CD4-positive, alpha-beta T cell (primary cell): ENCODE measurements around the gene EFS. TPM values are rescaled to one million over a fixed set of nuclear protein-coding genes. Genes with fewer than 3 reads are reported as not detected.

Experiments
- ATAC-seq: fragments of 200-7000 bp; cut with Tn5 transposase; one replicate; pipeline ENCODE4 v1.10.0; 2022; ENCODE audit warnings: mild to moderate bottlenecking; ENCODE audit not compliant: poor library complexity
- CTCF ChIA-PET: fragments of 350-600 bp; sonication (Branson Sonifier 250); formaldehyde crosslinking; loops from one replicate; lab custom pipeline; 2021; ENCODE audit warnings: antibody characterized with exemption, inconsistent platforms; lab: Charles Lee
- POLR2A ChIA-PET: fragments of 350-600 bp; sonication (Branson Sonifier 250); formaldehyde crosslinking; loops from one replicate; lab custom pipeline; 2021; ENCODE audit warnings: antibody characterized with exemption, inconsistent platforms; lab: Charles Lee
- DNase-seq, 14 experiments: peaks; one replicate each; pipeline ENCODE4 v3.0.0-alpha.2; 2013 to 2020; ENCODE audit warnings: mixed read lengths in 2 of 14
- H3K27ac ChIP-seq, 2 donors: one replicate each; pipeline versions ENCODE4 v1.5.1 to v1.7.0; 2013; ENCODE audit warnings: low read length in 2 of 2, low read depth in 1 of 2, mild to moderate bottlenecking in 1 of 2
- H3K27me3 ChIP-seq, 2 experiments: 1 replicate in 1 of 2; 2 replicates in 1 of 2; pipeline versions ENCODE4 v1.6.1 to v1.7.0; 2013; ENCODE audit warnings: low read length in 2 of 2, control low read depth in 1 of 2, mild to moderate bottlenecking in 1 of 2, moderate library complexity in 1 of 2; ENCODE audit not compliant: insufficient read depth in 2 of 2, control insufficient read depth in 1 of 2
- H3K36me3 ChIP-seq: one replicate; pipeline ENCODE4 v1.6.1; 2013; ENCODE audit warnings: low read length, control low read depth; ENCODE audit not compliant: insufficient read depth
- H3K4me1 ChIP-seq: one replicate; pipeline ENCODE4 v1.6.1; 2013; ENCODE audit warnings: low read length, control low read depth; ENCODE audit not compliant: insufficient read depth
- H3K4me3 ChIP-seq: one replicate; pipeline ENCODE4 v1.5.1; 2013; ENCODE audit warnings: mild to moderate bottlenecking, low read length, moderate library complexity
- H3K9me3 ChIP-seq, 2 experiments: 1 replicate in 1 of 2; 2 replicates in 1 of 2; pipeline versions ENCODE4 v1.6.1 to v1.7.0; 2013; ENCODE audit warnings: low read length in 2 of 2, mild to moderate bottlenecking in 2 of 2, control low read depth in 1 of 2, moderate library complexity in 1 of 2; ENCODE audit not compliant: control insufficient read depth in 1 of 2, insufficient read depth in 1 of 2
- H3K27ac Mint-ChIP-seq: one replicate; pipeline ENCODE4 v1.8.0; 2020; ENCODE audit warnings: mixed read lengths
- H3K27me3 Mint-ChIP-seq: one replicate; pipeline ENCODE4 v1.8.0; 2021; ENCODE audit warnings: mixed read lengths
- H3K36me3 Mint-ChIP-seq: one replicate; pipeline ENCODE4 v1.8.0; 2021; ENCODE audit warnings: low read depth, mixed read lengths
- H3K4me1 Mint-ChIP-seq: one replicate; pipeline ENCODE4 v1.8.0; 2021; ENCODE audit warnings: low read depth, mixed read lengths
- H3K4me3 Mint-ChIP-seq: one replicate; pipeline ENCODE4 v1.8.0; 2020; ENCODE audit warnings: mild to moderate bottlenecking, mixed read lengths
- H3K9me3 Mint-ChIP-seq: one replicate; pipeline ENCODE4 v1.8.0; 2020; ENCODE audit warnings: mixed read lengths
- intact Hi-C, 2 experiments: fragments of 100-400 bp; cut with DNase I in 1 of 2; cut with micrococcal nuclease in 1 of 2; formaldehyde crosslinking; loops; one replicate each; pipeline versions ENCODE4 v1.15.1 to v1.9.0; 2023 to 2025; cut with DNase I, micrococcal nuclease
- total RNA-seq, 174 experiments: library from RNA in 2 of 174; stranded (reverse) in 2 of 174; gene quantifications; one replicate each; pipeline ENCODE4 v1.2.3 and lab custom pipeline; 2021 to 2026
- TF ChIP-seq, protein P1 (sequence below): fragments of 200-600 bp; IDR thresholded peaks from one replicate; pipeline ENCODE4 v1.8.0; 2022; ENCODE audit warnings: antibody characterized with exemption, mild to moderate bottlenecking

The EFS gene
- total RNA-seq, 2 experiments from 2014 or later, result not detected

- intact Hi-C loops, result no loop called here
- no peaks in the 10 kb centered on the region for H3K9me3 Mint-ChIP-seq
- no peaks in the 10 kb centered on the region for H3K4me1 Mint-ChIP-seq
- peaks cover 7% of the 10 kb centered on the region for H3K36me3 Mint-ChIP-seq
- TF ChIP-seq, protein P1, sequence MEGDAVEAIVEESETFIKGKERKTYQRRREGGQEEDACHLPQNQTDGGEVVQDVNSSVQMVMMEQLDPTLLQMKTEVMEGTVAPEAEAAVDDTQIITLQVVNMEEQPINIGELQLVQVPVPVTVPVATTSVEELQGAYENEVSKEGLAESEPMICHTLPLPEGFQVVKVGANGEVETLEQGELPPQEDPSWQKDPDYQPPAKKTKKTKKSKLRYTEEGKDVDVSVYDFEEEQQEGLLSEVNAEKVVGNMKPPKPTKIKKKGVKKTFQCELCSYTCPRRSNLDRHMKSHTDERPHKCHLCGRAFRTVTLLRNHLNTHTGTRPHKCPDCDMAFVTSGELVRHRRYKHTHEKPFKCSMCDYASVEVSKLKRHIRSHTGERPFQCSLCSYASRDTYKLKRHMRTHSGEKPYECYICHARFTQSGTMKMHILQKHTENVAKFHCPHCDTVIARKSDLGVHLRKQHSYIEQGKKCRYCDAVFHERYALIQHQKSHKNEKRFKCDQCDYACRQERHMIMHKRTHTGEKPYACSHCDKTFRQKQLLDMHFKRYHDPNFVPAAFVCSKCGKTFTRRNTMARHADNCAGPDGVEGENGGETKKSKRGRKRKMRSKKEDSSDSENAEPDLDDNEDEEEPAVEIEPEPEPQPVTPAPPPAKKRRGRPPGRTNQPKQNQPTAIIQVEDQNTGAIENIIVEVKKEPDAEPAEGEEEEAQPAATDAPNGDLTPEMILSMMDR, result no peak
- no peak overlapping the region for H3K27ac ChIP-seq
- H3K4me1 ChIP-seq, result peaks cover 11% of the 10 kb centered on the region
- H3K36me3 ChIP-seq, result no peaks in the 10 kb centered on the region
- peaks cover 0 to 3% of the 10 kb centered on the region in 2 experiments for H3K9me3 ChIP-seq
- ATAC-seq, result no peak
- POLR2A ChIA-PET, result no interaction called here
- no peak overlapping the region for H3K4me3 Mint-ChIP-seq
- H3K27me3 Mint-ChIP-seq, result peaks cover 17% of the 10 kb centered on the region
- CTCF ChIA-PET, result no interaction called here
- no peak for DNase-seq
- H3K27ac Mint-ChIP-seq, result no peak overlapping the region
- H3K4me3 ChIP-seq, result no peak overlapping the region
- H3K27me3 ChIP-seq, result peaks cover 0 to 7% of the 10 kb centered on the region in 2 experiments
Observed at GRCh38 chr14:23347406-23348296, 17.3 kb downstream of the EFS start.

DNA sequence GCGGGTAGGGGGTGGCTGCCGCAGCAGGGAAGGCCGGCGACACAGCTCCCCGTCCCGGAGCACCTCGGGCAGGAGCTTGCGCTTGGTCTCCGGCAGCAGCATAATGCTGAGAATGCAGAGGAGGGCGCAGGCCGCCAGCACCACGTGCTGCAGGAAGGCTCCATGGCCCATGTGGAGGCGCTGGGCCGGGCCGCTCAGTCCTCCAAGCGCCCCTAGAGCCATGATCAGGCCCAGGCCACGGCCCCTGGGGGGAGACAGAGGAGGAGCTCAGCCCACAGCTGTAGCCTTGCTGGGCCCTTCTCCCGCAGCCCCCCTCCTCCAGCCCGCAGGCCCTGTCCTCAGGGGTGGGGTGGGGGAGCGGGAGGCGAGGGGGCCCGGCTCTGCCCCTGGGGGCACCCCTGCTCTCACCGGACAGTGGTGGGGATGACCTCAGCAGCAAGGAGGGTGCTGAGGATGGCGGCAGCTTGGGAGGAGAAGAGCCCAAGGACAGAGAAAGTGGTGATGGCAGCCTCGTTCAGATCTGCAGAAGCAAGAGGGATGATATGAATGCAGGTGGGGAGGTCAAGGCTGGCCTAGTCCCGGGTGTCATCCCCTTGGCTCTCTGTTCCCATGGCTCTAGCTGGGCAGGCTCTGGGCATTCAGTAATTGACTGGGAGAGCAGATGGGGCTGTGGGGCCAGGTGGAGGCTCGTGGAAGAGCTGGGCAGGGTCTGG is 18.1 kb downstream of the EFS start:
- ChIA-PET CTCF (no interaction called here), POLR2A (no interaction called here)
- no peaks in the 10 kb centered on the region for H3K4me1 Mint-ChIP-seq
- intact Hi-C loops, result no loop called here
- TF ChIP-seq, protein P1, result no peak
- Histone ChIP-seq H3K4me3 (no peak overlapping the region), H3K4me1 (peaks cover 4% of the 10 kb centered on the region), H3K36me3 (no peaks in the 10 kb centered on the region), H3K27ac (no peak overlapping the region), H3K9me3 (peaks cover 0 to 1% of the 10 kb centered on the region in 2 experiments), H3K27me3 (peaks cover 0 to 7% of the 10 kb centered on the region in 2 experiments)
- ATAC-seq (no peak), DNase-seq (no peak)
- H3K36me3 Mint-ChIP-seq, result peaks cover 7% of the 10 kb centered on the region
- H3K4me3 Mint-ChIP-seq, result no peak overlapping the region
- H3K9me3 Mint-ChIP-seq, result no peaks in the 10 kb centered on the region
- peaks cover 25% of the 10 kb centered on the region for H3K27me3 Mint-ChIP-seq
- H3K27ac Mint-ChIP-seq, result no peak overlapping the region

- no peaks in the 10 kb centered on the region for H3K4me1 ChIP-seq
- Mint-ChIP-seq H3K36me3 (peaks cover 7% of the 10 kb centered on the region), H3K27me3 (peaks cover 21% of the 10 kb centered on the region), H3K4me1 (no peaks in the 10 kb centered on the region), H3K4me3 (peak overlapping the region; percentile 44), H3K9me3 (no peaks in the 10 kb centered on the region), H3K27ac (no peak overlapping the region)
- no peak overlapping the region for H3K4me3 ChIP-seq
- H3K27ac ChIP-seq, result no peak overlapping the region
- H3K9me3 ChIP-seq, result no peaks in the 10 kb centered on the region
- ChIA-PET CTCF (no interaction called here), POLR2A (interaction anchor here (1.4 kb wide), 1 partner anchor 25 kb away, joined by 4 read pairs; the partner anchor contains the start of gene PABPN1)
- no peaks in the 10 kb centered on the region for H3K36me3 ChIP-seq
- ATAC-seq (no peak), DNase-seq (no peak)
- intact Hi-C loops, result no loop called here
- peaks cover 0 to 7% of the 10 kb centered on the region in 2 experiments for H3K27me3 ChIP-seq
- TF ChIP-seq, protein P1, result no peak
Observed at GRCh38 chr14:23345987-23346692, 18.8 kb downstream of the EFS start.
